Measurements from ENCODE around the gene WDR45B.

DNA sequence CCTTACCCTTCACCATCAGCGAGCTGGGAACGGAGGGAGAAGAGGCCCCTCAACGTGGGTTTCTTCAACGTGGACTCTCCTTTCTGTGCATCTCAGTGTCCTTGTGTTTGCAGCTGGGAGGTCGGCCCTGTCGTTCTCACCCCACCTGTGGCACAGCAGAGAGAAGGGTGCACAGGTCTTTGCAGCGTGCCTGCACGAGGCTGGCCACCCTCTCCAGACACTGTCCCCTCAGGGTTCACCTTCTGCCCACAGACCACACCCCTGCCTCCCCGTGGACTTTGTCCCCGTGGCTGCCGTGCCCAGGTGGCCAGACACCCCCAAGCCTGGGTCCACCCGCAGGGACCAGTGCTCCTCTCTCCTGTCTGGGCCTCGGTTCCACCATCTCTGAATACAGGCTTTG, 7.3 kb upstream of the WDR45B start:
- TF ChIP-seq, protein P1, sequence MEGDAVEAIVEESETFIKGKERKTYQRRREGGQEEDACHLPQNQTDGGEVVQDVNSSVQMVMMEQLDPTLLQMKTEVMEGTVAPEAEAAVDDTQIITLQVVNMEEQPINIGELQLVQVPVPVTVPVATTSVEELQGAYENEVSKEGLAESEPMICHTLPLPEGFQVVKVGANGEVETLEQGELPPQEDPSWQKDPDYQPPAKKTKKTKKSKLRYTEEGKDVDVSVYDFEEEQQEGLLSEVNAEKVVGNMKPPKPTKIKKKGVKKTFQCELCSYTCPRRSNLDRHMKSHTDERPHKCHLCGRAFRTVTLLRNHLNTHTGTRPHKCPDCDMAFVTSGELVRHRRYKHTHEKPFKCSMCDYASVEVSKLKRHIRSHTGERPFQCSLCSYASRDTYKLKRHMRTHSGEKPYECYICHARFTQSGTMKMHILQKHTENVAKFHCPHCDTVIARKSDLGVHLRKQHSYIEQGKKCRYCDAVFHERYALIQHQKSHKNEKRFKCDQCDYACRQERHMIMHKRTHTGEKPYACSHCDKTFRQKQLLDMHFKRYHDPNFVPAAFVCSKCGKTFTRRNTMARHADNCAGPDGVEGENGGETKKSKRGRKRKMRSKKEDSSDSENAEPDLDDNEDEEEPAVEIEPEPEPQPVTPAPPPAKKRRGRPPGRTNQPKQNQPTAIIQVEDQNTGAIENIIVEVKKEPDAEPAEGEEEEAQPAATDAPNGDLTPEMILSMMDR (IDR thresholded peaks at IDR 0.05), result no peak
- TF ChIP-seq POLR2A (IDR thresholded peaks at IDR 0.05), result no peak

All from breast epithelium (tissue), 3 donors.